Gastrocnemius medialis (tissue), 4 donors: ENCODE data around the gene KCNK16. TPM values are rescaled to one million over a fixed set of nuclear protein-coding genes. Genes with fewer than 3 reads are reported as not detected.

Source experiments
- ATAC-seq, 2 donors: fragments of 150-250 bp; one replicate each; pipeline ENCODE4 v1.9.1; 2016
- DNase-seq, 2 donors: peaks; one replicate each; pipeline ENCODE4 v3.0.0-alpha.2; 2019
- H3K27ac ChIP-seq, 4 donors: fragments of 200-600 bp; sonication (generic); 1 replicate in 1 of 4; 2 replicates in 3 of 4; pipeline ENCODE4 v1.5.1; 2016 to 2018; ENCODE audit warnings: mild to moderate bottlenecking in 2 of 4, moderate library complexity in 1 of 4
- H3K27me3 ChIP-seq, 3 donors: fragments of 200-600 bp; sonication (generic) in 2 of 3; 1 replicate in 1 of 3; 2 replicates in 2 of 3; pipeline versions ENCODE4 v1.5.1 to v1.6.0; 2016 to 2019; ENCODE audit warnings: mild to moderate bottlenecking in 1 of 3, moderate library complexity in 1 of 3
- H3K36me3 ChIP-seq, 2 donors: fragments of 200-600 bp; sonication (generic) in 1 of 2; one replicate each; pipeline ENCODE4 v1.5.1; 2017 to 2018
- H3K4me1 ChIP-seq, 2 donors: fragments of 200-600 bp; sonication (generic) in 1 of 2; one replicate each; pipeline ENCODE4 v1.5.1; 2016 to 2017; ENCODE audit warnings: mild to moderate bottlenecking in 2 of 2
- H3K4me3 ChIP-seq, 4 donors: fragments of 200-600 bp; sonication (generic) in 3 of 4; 1 replicate in 1 of 4; 2 replicates in 3 of 4; pipeline ENCODE4 v1.5.1; 2016 to 2019; ENCODE audit warnings: mild to moderate bottlenecking in 2 of 4
- H3K9me3 ChIP-seq, 3 donors: fragments of 200-600 bp; sonication (generic) in 2 of 3; 1 replicate in 1 of 3; 2 replicates in 2 of 3; pipeline ENCODE4 v1.5.1; 2016 to 2019
- POLR2A ChIP-seq, 2 donors: fragments of 450-650 bp; IDR thresholded peaks; one replicate each; pipeline ENCODE4 v1.6.1; 2017; ENCODE audit warnings: antibody characterized with exemption in 2 of 2, mild to moderate bottlenecking in 2 of 2, moderate library complexity in 2 of 2
- in situ Hi-C, 4 donors: fragments of 200-750 bp; cut with MboI; loops; one replicate each; pipeline versions ENCODE4 v1.15.0 to v1.8.0; 2017; ENCODE audit warnings: low sequenced_read_pairs in 4 of 4
- intact Hi-C: fragments of 100-400 bp; cut with DNase I; formaldehyde crosslinking; loops from one replicate; pipeline ENCODE4 v1.15.1; 2023; ENCODE audit warnings: low total_unique reads
- total RNA-seq, 4 donors: library from RNA; depleted of rRNA; stranded (reverse); fragments of >200 nt; gene quantifications; one replicate each; pipeline versions ENCODE4 v1.1.0 to v1.2.3, GENCODE V29; 2016
- TF ChIP-seq, protein P1 (sequence below), 5 experiments: fragments of 450-650 bp in 3 of 5; fragments of 200-600 bp in 2 of 5; sonication (generic) in 2 of 5; IDR thresholded peaks in 4 of 5; conservative IDR thresholded peaks in 1 of 5; 1 replicate in 4 of 5; 2 replicates in 1 of 5; pipeline ENCODE4 v1.5.1; 2016 to 2019; ENCODE audit warnings: antibody characterized with exemption in 5 of 5, mild to moderate bottlenecking in 3 of 5, moderate library complexity in 3 of 5

The KCNK16 gene
- total RNA-seq, 4 donors from 2014 or later, result not detected

DNA sequence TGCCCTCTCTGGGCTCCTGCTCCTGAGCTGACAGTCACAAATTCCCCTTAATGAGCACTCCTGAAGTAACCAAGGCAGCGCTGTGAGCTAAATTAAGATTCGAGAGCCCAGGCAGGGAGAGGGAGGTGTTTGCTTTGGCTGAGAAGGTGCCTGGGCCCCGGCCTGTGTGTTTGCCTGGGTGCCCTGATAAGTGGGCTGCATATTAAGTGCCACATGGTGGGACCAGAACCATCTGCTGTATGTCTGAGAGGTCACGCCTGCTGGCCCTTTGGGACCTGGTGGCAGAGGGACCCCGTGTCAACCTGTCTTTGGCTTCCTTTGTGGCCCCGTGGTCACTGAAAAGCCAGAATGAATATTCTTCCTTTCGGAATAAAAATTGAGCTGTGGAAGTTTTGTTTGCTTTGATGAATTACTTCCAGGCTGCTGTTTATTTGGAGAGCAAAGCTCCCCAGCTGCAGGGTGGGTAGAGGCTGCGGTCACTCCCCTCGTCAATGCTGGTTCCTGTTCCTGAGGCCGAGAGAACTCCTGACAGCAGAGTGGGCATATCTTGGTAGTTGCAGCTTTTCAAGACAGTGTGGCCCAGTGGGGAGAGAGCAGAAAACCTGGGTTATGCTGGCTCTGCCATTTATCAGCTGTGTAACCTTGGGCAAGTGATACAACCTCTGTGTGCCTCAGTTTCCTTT lies 17.5 kb upstream of the KCNK16 start:
- Histone ChIP-seq H3K4me1 (no peaks in the 10 kb centered on the region), H3K36me3 (no peaks in the 10 kb centered on the region), H3K27me3 (no peaks in the 10 kb centered on the region), H3K27ac (no peak overlapping the region), H3K4me3 (no peak overlapping the region), H3K9me3 (no peaks in the 10 kb centered on the region)
- intact Hi-C loops (no loop called here), in situ Hi-C loops (no loop called here)
- TF ChIP-seq, protein P1, sequence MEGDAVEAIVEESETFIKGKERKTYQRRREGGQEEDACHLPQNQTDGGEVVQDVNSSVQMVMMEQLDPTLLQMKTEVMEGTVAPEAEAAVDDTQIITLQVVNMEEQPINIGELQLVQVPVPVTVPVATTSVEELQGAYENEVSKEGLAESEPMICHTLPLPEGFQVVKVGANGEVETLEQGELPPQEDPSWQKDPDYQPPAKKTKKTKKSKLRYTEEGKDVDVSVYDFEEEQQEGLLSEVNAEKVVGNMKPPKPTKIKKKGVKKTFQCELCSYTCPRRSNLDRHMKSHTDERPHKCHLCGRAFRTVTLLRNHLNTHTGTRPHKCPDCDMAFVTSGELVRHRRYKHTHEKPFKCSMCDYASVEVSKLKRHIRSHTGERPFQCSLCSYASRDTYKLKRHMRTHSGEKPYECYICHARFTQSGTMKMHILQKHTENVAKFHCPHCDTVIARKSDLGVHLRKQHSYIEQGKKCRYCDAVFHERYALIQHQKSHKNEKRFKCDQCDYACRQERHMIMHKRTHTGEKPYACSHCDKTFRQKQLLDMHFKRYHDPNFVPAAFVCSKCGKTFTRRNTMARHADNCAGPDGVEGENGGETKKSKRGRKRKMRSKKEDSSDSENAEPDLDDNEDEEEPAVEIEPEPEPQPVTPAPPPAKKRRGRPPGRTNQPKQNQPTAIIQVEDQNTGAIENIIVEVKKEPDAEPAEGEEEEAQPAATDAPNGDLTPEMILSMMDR (IDR thresholded peaks at IDR 0.05 in 4 of 5, conservative IDR thresholded peaks at IDR 0.05 in 1 of 5), result no peak
- no peak for TF ChIP-seq POLR2A (IDR thresholded peaks at IDR 0.05)
- no peak for DNase-seq
- ATAC-seq, result no peak

DNA sequence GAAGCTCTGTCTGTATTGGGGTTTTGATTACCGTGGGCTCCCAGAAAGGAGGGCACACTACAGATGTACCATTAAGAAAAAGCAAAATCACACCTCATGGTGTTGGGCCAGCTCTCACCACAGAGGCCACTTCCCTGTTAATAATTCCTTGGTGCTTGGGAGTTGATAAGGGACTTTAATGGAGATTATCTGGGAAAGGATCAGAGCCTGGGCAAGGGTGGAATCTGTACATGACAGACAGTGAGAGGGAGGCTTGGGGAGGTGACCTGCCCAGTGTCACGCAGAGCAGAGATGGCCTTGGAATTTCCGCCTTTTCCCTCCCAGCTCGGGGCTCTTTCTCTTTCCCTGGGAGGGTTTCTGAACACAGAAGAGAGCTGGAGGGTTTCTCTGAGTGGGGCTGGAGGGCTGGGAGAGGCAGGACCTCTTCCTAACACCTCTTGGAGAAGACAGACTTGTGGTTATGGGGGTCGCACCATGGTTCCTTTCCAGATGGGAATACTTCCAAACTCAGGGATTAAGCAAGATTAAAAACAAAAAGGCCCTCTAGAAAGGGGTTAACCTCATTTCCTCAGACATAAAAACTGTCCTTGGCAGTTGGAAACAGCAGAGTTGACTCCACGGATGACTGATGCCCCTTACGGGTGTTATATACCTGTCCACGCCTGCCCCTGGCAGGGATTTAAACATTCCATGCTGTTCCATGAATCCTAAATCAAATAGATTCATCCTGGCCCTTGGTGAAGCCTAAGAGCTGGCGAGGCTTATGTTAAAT lies 16.8 kb upstream of the KCNK16 start:
- no peak overlapping the region for H3K4me3 ChIP-seq
- TF ChIP-seq, protein P1 (IDR thresholded peaks at IDR 0.05 in 4 of 5, conservative IDR thresholded peaks at IDR 0.05 in 1 of 5), result no peak
- no peak for TF ChIP-seq POLR2A (IDR thresholded peaks at IDR 0.05)
- intact Hi-C loops, result no loop called here
- DNase-seq, result no peak
- no peaks in the 10 kb centered on the region for H3K4me1 ChIP-seq
- no peaks in the 10 kb centered on the region for H3K9me3 ChIP-seq
- in situ Hi-C loops, result no loop called here
- no peak overlapping the region for H3K27ac ChIP-seq
- no peaks in the 10 kb centered on the region for H3K27me3 ChIP-seq
- H3K36me3 ChIP-seq, result no peaks in the 10 kb centered on the region
- ATAC-seq, result no peak

DNA sequence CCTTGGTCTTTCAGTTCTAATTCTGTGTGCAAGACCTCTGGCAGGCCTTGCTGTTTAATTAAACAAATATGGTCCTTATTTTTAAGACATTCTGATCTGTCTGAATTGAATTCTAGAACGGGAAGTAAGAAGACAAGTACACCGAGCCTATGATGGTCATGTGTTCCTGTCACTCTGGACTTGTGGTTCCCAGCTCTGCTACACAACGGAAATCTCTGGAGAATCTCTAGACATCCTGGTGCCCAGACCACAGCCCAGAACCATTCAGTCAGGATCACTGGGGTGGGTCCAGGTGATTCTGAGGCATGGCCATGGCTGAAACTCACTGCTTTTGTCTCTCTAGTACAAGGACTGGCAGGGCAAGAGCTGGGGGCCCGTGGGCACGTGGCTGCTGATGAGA lies 15.9 kb upstream of the KCNK16 start:
- no peaks in the 10 kb centered on the region for H3K4me1 ChIP-seq
- no peak overlapping the region for H3K4me3 ChIP-seq
- no peak for ATAC-seq
- H3K27me3 ChIP-seq, result no peaks in the 10 kb centered on the region
- DNase-seq, result no peak
- H3K27ac ChIP-seq, result no peak overlapping the region
- no peaks in the 10 kb centered on the region for H3K36me3 ChIP-seq
- in situ Hi-C loops (no loop called here), intact Hi-C loops (no loop called here)
- TF ChIP-seq, protein P1 (IDR thresholded peaks at IDR 0.05 in 4 of 5, conservative IDR thresholded peaks at IDR 0.05 in 1 of 5), result no peak
- no peak for TF ChIP-seq POLR2A (IDR thresholded peaks at IDR 0.05)
- H3K9me3 ChIP-seq, result no peaks in the 10 kb centered on the region

DNA sequence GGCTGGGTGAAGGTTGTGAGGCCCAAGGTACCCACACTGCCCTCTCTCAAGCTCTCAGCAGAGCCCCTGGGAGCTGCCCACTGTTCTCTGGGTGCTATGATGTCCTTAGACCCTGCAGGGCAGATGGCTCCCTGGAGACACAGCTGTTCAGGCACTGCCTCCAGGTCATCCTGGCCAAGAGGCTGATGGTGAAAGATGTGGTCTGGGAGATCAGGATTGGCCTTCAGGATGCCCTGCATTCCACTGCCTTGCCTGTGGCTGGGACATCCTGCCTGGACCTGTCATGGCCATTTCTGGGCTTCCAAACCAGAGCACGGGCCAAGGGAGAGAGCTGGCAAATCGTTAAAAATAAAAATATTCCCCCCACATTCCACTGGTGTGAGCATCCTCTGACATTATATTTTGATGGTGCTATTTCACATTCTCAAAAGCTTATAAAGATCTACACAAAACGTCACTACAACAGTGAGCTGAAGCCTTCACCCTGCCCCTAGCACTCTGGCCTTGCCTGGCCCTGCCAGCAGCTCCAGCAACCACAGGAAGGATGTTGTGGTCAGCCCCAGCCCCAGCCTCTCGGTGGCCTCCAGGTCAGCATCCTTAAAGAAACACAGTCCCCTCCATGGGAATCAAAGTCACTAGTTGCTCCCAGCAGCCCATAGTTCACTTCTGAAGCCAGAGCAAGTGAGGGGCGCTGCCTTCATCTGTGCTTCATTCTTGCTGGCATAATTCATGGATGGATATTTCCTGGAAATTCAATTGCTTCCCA lies 13.5 kb upstream of the KCNK16 start:
- TF ChIP-seq, protein P1 (IDR thresholded peaks at IDR 0.05 in 4 of 5, conservative IDR thresholded peaks at IDR 0.05 in 1 of 5), result no peak
- TF ChIP-seq POLR2A (IDR thresholded peaks at IDR 0.05), result no peak
- Histone ChIP-seq H3K4me1 (no peaks in the 10 kb centered on the region), H3K4me3 (no peak overlapping the region), H3K27ac (no peak overlapping the region), H3K27me3 (no peaks in the 10 kb centered on the region), H3K36me3 (no peaks in the 10 kb centered on the region), H3K9me3 (no peaks in the 10 kb centered on the region)
- no peak for ATAC-seq
- intact Hi-C loops, result no loop called here
- DNase-seq, result no peak
- in situ Hi-C loops, result no loop called here
